HepG2 (cell line): ENCODE results near the gene ALOXE3. TPM values are rescaled to one million over a fixed set of nuclear protein-coding genes. Genes with fewer than 3 reads are reported as not detected.

ENCODE experiments used
- AGO2 ChIP-seq: fragments of 200-400 bp; formaldehyde crosslinking; optimal IDR thresholded peaks from 2 replicates; pipeline ENCODE3; 2017; ENCODE audit warnings: mild to moderate bottlenecking, low read depth, low read length, moderate library complexity
- ETS1 ChIP-seq: sonication (generic); formaldehyde crosslinking; IDR thresholded peaks from 2 replicates; pipeline ENCODE4 v1.4.0; 2020; ENCODE audit warnings: missing genetic modification reagents
- FLYWCH1 ChIP-seq: sonication (generic); formaldehyde crosslinking; IDR thresholded peaks from 2 replicates; pipeline ENCODE4 v1.8.1; 2023; ENCODE audit warnings: mild to moderate bottlenecking, missing genetic modification reagents
- HMG20B ChIP-seq: conservative IDR thresholded peaks from 2 replicates; pipeline ENCODE4 v1.6.1; 2016; ENCODE audit warnings: missing genetic modification reagents, missing compliant biosample characterization
- NFIC ChIP-seq: IDR thresholded peaks from 2 replicates; pipeline ENCODE4 v1.6.1; 2012; ENCODE audit warnings: mild to moderate bottlenecking, low read length, inconsistent platforms
- NR2F6 ChIP-seq, 2 experiments: IDR thresholded peaks; 2 replicates each; pipeline ENCODE4 v1.6.1; 2016; ENCODE audit warnings: antibody characterized with exemption in 1 of 2, mild to moderate bottlenecking in 1 of 2
- PHF21A ChIP-seq: sonication (generic); formaldehyde crosslinking; IDR thresholded peaks from 2 replicates; pipeline ENCODE4 v1.5.0; 2020; ENCODE audit warnings: mild to moderate bottlenecking, missing genetic modification reagents
- POGZ ChIP-seq: sonication (generic); formaldehyde crosslinking; IDR thresholded peaks from 2 replicates; pipeline ENCODE4 v1.4.0; 2020; ENCODE audit warnings: mild to moderate bottlenecking, missing genetic modification reagents
- SMARCE1 ChIP-seq: fragments of 450-650 bp; IDR thresholded peaks from 2 replicates; pipeline ENCODE4 v1.6.1; 2017; ENCODE audit warnings: borderline replicate concordance
- SNAPC2 ChIP-seq: sonication (generic); formaldehyde crosslinking; IDR thresholded peaks from 2 replicates; pipeline ENCODE4 v1.8.1; 2022; ENCODE audit warnings: mild to moderate bottlenecking, missing genetic modification reagents
- SOX5 ChIP-seq: IDR thresholded peaks from 2 replicates; pipeline ENCODE4 v1.6.1; 2016; ENCODE audit warnings: borderline replicate concordance
- SRY ChIP-seq: sonication (generic); formaldehyde crosslinking; IDR thresholded peaks from 2 replicates; pipeline ENCODE4 v1.8.0; 2022; ENCODE audit warnings: mild to moderate bottlenecking, missing genetic modification reagents
- THAP9 ChIP-seq: sonication (generic); formaldehyde crosslinking; IDR thresholded peaks from 2 replicates; pipeline ENCODE4; 2020; ENCODE audit warnings: missing genetic modification reagents, mild to moderate bottlenecking, borderline replicate concordance
- ZBTB43 ChIP-seq: sonication (generic); formaldehyde crosslinking; conservative IDR thresholded peaks from 2 replicates; pipeline ENCODE4 v1.4.0; 2020; ENCODE audit warnings: missing genetic modification reagents
- ZC3H13 ChIP-seq: sonication (generic); formaldehyde crosslinking; IDR thresholded peaks from 2 replicates; pipeline ENCODE4 v1.8.1; 2023; ENCODE audit warnings: mild to moderate bottlenecking, missing genetic modification reagents, moderate library complexity
- ZFP36 ChIP-seq: fragments of 150-350 bp; IDR thresholded peaks from 2 replicates; pipeline ENCODE4 v1.6.1; 2018; ENCODE audit warnings: borderline replicate concordance, low read length, low read depth; ENCODE audit not compliant: partially characterized antibody
- ZFP90 ChIP-seq: sonication (generic); formaldehyde crosslinking; IDR thresholded peaks from 2 replicates; pipeline ENCODE4 v1.8.0; 2022; ENCODE audit warnings: missing genetic modification reagents, mild to moderate bottlenecking, inconsistent platforms, borderline replicate concordance
- ZNF251 ChIP-seq: sonication (generic); formaldehyde crosslinking; IDR thresholded peaks from 2 replicates; pipeline ENCODE4 v1.9.0; 2021; ENCODE audit warnings: mild to moderate bottlenecking, missing genetic modification reagents
- ZNF292 ChIP-seq: sonication (generic); formaldehyde crosslinking; IDR thresholded peaks from 2 replicates; pipeline ENCODE4 v1.8.1; 2022; ENCODE audit warnings: mild to moderate bottlenecking, low read depth, missing genetic modification reagents, borderline replicate concordance
- ZNF382 ChIP-seq: sonication (generic); formaldehyde crosslinking; IDR thresholded peaks from 2 replicates; pipeline ENCODE4 v1.5.0; 2020; ENCODE audit warnings: missing genetic modification reagents, mild to moderate bottlenecking, borderline replicate concordance
- ZNF710 ChIP-seq: sonication (generic); formaldehyde crosslinking; IDR thresholded peaks from 2 replicates; pipeline ENCODE4 v1.5.0; 2020; ENCODE audit warnings: mild to moderate bottlenecking, missing genetic modification reagents, borderline replicate concordance
- polyA plus RNA-seq, 8 experiments: library from polyadenylated mRNA; depleted of rRNA in 3 of 8; stranded (reverse) in 7 of 8; unstranded in 1 of 8; fragments of >200 nt; fragmentation: Illumina TruSeq in 4 of 8; extraction: Trizol in 4 of 8; gene quantifications; 2 replicates each; pipeline versions ENCODE4 v1.2.1 to v1.2.3, GENCODE V29; 2011 to 2016; ENCODE audit warnings: low read depth in 4 of 8, missing spikeins in 1 of 8, mixed read lengths in 1 of 8; ENCODE audit not compliant: insufficient read depth in 1 of 8
- total RNA-seq, 5 experiments: library from RNA; depleted of rRNA; stranded (reverse); fragments of >200 nt; fragmentation: Illumina TruSeq; extraction: Trizol; gene quantifications; 2 replicates each; pipeline ENCODE4 v1.2.3, GENCODE V29; 2016; ENCODE audit warnings: low read depth in 1 of 5

ALOXE3 gene
- total and polyA plus RNA-seq, 2 of the 13 experiments (the other 11 are each of a cell fraction or from before 2014, with no cell fraction given): 0.07 TPM; not detected in 1

- TF ChIP-seq ZFP90 (peak; percentile 91), HMG20B (CRISPR knock-in tag) (no peak), ZNF292 (CRISPR knock-in tag) (no peak), THAP9 (peak; percentile 60; the same call in 1 of the 2 replicates), ETS1 (CRISPR knock-in tag) (no peak), FLYWCH1 (CRISPR knock-in tag) (0 out of 2 replicates have a peak, but pooled peaks have one; percentile 40), AGO2 (no peak), SMARCE1 (no peak), ZC3H13 (CRISPR knock-in tag) (no peak), ZNF382 (CRISPR knock-in tag) (no peak), NFIC (peak; percentile 37; the same call in 1 of the 2 replicates), ZNF251 (CRISPR knock-in tag) (no peak), SOX5 (CRISPR knock-in tag) (peak; percentile 75; the same call in 1 of the 2 replicates), SRY (CRISPR knock-in tag) (no peak), SNAPC2 (CRISPR knock-in tag) (peak; percentile 70; the same call in 1 of the 2 replicates), ZNF710 (CRISPR knock-in tag) (peak; percentile 78; the same call in 1 of the 2 replicates), PHF21A (CRISPR knock-in tag) (peak; percentile 85), ZFP36 (no peak), NR2F6 (IDR thresholded peaks at IDR 0.05) (no peak), NR2F6 (CRISPR knock-in tag; IDR thresholded peaks at IDR 0.05) (no peak; the same call in 1 of the 2 replicates), ZBTB43 (CRISPR knock-in tag) (0 out of 2 replicates have a peak, but pooled peaks have one; percentile 29), POGZ (CRISPR knock-in tag) (peak; percentile 42)
Observed at GRCh38 chr17:8138672-8139371, 20.5 kb upstream of the ALOXE3 start (continued).
